GM21390 (cell line): Measurements from ENCODE around the gene WNT10A.

Source experiments
- ATAC-seq: cut with Tn5 transposase; IDR thresholded peaks from one replicate; pipeline ENCODE4 v1.9.1; 2021; ENCODE audit not compliant: unreplicated experiment

Gene WNT10A

DNA sequence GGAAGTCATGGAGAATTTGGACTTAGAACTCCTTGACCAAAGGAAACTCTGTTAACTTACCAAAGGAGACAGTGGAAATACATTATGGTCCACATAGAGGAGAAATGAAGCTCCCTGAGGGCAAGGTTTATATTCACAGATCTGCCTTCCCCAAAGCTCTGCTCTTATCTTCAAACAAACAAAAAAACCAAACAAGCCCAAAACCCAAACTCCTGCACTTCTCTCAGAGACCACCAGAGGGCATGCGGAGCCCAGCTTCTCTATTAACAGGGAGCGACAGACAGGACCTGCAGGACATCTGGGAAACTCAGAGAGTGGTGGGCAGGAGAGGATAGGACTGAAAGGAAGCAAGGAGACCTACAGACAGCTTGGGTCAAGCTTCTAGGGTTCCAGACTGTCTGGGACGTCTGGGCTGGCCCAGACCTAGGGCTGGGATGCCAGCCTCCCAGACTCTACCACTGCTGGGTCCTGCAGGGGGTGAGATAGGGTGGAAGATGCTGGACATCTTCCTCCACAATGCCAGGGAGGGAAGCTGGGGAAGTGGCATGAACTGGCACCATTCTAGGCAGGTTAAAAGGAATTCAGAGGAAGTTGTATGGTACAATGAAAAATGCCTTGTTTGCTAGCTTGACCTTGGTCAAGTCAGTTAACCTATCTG is 4.0 kb upstream of the WNT10A start:
- ATAC-seq = no peak

DNA sequence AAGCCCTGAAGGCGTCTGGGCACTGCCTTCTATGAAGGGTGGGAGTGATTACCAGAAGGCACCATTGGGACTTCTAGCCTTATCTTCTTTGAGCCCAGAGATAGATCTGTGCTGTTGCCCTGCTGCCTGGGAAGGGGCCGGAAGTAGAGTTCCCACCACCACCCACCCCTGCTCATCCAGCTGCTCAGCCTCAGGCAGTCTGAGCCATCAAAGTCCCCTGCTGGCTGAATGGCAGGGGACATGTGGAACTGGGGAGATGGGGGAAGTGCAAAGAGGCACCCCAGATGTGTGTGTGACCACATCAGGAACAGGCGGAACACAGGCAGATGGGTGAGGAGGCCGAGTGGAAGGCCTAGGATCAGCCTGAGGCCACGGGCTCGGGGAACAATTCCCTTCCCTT is 3.3 kb upstream of the WNT10A start:
- ATAC-seq = no peak

DNA sequence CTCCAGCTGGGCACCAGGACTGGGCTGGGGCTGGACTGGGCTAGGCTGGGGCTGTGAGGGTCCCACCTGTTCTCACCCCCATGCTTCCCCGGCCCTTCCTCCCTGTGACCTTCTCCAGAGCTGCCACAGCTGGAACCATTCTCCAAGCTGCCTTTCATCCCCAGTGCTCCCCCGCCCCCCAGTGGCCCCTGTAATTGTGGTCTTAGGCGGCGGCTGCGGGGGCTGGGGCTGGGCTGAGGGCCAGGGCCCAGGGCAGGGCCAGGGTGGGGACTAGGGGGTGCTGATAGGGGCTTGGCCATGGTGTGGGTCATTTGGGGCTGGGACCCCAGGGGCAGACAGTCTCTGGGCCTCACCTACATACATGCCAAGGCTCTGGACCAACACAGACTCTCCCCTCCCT is 2.8 kb upstream of the WNT10A start:
- no peak for ATAC-seq

DNA sequence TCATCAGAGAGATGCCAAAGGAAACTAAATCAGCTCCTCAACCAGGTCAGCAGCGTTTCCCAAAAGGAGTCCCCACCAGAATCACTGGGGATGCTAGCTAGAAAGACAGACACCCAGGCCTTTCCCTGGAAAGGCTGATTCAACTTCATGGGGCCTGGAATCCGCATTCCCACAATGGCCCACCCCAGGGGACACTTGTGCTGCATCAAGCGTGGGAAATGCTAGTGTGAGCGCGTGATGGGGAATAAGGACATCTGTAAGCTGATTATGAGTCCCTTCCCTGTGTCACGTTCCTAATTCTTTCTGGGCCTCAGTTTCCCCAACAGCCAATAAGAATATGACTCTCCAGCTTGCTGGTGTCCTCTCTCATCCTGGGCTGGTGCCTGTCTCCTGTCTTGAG is 2.2 kb upstream of the WNT10A start:
- ATAC-seq = no peak

DNA sequence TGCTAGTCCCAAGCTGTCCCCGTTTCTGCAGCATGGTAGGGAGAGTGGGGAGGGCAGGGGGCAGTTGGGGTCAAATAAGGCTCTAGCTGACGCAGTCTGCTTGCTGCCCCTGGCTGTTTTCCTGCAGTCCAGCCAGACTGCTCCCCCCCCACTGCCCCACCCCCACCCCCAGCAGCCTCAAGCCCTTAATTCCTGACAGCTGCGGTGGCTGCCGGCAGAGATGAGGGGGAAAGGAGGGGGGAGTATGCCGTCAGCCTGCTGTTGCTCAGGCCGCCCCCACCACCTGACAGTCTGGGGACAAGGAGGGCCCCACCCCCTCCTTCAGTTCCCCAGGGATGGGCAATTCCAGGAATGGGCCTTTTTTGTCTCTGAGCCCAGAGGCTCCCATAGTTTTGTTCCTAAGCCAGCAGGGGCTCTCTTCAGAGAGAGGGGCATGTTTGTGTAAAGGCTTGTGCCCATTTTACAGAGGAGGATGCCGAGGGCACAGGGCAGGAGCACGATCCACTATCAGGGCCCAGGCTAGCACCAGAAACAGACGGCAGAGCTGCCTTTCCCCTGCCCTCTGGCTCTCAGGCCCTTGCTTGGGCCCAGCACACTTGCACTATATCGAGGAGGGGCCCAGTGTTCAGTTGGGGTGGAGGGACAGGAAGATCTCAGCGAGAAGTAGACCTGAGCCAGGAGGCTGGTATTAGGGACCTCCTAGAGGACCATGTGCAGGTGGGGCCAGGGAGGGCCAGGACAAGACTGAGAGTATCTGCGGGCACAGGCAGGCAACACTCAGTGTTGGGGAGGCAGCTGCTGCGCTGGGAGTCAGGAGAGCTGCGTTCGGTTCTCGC is 1.5 kb upstream of the WNT10A start:
- ATAC-seq = no peak

DNA sequence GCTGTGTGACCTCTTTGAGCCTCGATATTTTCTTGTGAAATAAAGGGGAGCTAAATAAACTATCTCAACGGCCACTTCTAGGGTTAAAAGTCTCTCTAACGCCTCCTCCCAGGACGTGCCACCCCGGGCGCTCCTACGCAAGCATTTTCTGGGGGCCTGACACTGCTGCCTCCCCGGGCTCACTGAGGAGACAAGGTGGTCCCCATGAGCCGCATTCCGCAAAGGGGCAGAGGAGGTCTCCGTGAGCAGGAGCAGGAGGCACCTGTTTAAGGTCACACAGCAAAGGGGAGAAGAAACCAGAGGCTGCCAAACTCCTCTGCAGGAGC is 913 bp upstream of the WNT10A start:
- no peak for ATAC-seq

DNA sequence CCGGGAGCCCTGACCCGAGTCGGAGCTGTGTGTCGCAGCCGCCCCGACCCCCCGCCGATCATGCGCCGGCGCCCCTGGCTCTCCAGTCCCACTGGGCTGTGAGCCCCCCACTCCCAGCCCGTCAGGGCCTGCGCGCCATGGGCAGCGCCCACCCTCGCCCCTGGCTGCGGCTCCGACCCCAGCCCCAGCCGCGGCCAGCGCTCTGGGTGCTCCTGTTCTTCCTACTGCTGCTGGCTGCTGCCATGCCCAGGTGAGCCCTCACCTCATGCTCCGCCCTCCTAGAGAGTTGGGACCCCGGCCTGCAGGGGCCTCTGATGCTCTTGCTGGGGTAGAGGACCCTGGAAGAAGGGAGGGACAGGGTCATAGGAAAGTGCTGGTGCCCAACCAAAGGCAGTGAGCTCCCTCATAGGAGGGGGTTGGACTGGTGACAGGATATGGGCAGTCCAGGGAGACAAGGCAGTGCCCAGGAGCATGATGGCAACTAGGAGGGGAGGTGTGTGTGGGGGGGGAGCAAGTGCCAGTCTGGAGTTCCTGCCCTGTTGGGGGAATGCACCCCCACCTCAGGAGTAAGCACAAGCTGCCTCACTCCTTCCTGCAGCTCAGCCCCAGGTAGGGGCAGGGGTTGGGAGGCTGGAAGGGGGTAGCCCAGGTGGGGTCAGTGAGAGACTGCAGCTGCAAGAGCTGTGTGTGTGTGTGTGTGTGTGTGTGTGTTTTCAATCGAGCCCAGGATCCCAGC is 375 bp downstream of the WNT10A start:
- no peak for ATAC-seq

DNA sequence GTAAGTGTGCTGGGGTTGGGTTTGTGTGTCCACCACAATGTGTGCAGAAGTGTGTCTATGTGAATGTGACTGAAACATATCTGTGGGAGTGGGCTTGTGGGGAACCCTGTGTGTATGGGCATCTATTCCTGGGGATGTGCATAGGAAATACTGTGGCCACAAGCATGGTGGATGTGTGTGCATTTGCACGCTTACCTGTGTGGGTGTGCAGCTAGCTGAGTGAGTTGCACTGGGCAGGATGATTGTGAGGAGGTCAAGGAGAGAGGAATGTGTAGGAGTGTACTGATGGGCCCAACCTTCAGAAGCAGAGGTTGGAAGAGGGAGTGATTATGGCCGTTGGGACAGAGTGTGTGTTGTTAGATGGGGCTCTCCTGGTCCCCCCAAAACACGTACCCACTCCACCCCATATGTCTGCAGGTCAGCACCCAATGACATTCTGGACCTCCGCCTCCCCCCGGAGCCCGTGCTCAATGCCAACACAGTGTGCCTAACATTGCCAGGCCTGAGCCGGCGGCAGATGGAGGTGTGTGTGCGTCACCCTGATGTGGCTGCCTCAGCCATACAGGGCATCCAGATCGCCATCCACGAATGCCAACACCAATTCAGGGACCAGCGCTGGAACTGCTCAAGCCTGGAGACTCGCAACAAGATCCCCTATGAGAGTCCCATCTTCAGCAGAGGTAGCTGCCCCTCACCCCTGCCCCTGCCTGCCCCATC is 1.2 kb downstream of the WNT10A start:
- no peak for ATAC-seq

DNA sequence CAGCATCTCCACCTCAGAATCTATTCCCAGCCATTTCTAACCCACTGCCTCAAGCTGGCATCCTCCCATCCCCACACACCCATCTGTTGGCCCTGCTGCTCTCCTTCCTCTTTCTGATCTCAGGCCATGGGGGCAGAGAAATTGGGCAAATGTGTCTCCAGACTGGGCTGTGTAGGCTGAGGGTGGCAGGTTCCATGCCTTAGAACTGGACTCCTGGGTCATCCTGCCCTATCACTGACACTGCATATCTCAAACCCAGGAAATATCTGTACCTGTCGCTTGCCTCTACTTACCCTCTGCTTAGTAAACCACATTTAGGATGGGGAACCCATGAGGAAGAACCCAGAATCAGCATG is 1.8 kb downstream of the WNT10A start:
- ATAC-seq = no peak

DNA sequence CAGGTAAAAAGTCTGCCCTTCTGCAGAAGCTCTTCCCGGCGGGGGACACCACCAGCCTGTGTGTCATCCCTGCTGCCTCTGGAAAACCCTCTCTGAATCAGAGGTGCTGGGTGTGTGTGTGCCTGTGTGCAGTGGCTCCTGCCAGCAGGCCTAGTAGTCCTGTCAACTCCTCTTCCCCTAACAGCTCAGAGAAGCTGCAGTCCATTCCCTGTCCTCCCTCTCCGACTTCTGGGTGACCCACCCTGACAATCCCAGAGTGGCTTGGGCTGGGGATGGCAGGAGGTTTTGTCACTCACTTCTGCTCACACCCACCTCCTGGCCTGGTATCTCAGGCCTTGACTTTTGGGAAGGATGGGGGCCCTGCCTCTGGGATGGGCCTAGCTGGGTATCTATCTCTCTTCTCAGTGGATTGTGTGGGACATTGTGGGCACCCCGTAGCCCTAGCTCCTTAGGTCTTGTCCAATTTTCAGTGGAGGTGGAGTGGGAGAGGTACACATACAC is 2.3 kb downstream of the WNT10A start:
- ATAC-seq = no peak

DNA sequence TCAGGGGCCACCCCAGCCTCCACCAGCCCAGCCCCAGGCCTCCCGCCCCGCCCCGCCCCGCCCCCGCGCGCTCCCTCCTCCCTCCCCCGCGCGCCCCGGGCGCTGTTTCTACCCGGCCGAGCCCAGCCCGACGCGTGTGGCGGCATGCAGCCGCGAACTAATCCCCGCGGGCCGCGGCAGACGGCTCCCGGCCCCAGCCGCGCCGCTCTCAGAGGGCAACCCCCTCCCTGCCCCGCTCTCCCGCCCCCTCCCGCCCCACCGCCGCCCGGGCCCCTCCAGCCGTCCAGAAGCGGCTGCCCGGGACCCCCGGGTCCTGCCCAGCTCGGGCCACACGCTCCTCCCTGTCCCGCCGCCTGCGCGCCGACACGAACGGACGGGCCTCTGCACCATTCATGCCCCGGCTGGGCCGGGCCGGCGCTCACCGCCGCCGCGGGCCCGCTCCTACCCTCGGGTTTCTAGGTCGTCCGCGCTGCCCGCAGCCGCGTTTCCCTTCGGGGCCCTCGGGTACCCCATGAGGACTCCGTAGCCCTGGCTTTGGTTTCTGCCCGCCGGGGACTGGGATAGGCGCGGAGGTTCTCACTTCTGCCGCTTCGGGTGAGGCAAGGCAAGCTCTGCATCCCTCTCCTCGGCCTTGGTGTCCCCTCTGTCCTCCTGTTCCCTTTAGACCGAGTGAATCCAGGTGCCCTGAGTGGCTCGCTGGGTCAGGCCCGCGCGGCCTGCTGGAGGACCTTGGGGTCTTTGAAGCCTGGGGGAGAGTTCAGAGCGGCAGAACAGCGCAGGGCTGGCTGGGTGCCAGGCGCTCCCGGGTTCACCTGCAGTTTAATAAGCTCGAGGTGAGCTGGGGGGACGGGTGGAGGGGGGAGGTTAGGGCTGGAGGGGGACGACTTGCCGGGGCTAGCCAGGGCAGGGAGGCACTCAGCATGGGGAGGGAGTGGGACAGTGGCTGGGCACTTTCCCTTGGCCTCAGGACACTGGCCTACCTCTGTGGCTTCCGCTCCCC is 3.1 kb downstream of the WNT10A start:
- no peak for ATAC-seq

DNA sequence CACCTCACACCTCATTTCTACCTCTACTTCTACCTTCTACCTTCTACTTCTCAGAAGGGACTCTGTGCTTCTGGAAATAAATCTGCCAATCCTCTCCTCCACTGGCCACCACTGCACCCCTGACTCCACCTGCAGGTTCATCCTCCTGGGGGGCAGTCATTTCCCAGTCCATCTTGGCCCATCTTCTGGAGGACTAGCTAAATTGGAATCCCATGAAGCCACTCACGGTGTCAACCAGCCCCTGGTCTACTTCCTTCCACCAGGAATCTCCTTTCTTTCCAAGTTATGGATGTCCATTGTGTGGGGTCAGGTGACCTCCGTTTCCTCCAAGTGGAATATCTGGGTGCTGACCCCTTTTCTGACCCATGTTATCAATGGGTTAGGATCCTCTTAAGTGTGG is 3.9 kb downstream of the WNT10A start:
- no peak for ATAC-seq

DNA sequence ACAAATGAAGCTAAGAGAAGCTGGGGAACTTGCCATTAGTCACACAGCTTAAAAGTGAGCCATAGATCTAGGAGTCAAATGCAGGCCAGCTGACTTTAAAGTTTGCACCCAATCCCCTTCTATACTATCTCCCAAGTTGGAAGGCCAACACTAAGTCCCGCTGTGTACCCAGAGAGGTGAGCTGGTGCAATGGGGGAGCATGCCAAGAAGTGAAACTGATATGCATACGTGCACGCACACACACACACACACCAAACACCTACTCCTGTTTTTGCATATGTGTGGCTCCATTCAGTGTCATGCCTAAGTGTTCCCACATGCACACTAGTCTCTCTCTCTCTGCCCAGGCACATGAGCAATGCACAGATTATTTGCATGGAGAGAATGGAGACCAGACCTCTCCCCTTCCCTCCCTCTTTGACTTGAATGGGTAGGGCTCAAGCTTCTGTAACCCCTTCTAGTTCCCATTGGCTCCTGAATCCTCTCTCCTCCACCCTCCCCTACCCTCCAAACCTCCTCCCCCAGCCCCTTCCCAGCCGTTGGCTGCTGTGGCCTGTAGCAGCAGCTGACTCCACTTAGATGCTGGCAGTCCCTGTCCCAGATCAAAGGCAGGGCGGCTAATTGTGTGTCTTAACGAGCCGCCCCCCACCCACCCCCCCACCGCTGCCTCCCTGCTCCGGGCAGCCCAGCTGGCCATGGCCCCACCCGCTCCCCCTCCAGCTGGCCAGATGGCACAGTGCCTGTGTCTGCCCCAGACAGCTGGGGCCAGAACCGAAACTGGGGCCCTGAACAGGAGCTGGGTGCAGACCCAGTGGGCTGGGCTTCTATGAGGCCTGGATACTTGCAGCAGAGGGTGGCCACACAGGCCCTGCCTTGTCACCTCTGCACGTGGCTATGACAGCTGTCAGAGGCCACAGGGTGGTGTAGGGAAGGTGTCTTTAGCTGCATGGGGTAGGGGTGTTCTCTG is 5.6 kb downstream of the WNT10A start:
- peak; percentile 74 for ATAC-seq

DNA sequence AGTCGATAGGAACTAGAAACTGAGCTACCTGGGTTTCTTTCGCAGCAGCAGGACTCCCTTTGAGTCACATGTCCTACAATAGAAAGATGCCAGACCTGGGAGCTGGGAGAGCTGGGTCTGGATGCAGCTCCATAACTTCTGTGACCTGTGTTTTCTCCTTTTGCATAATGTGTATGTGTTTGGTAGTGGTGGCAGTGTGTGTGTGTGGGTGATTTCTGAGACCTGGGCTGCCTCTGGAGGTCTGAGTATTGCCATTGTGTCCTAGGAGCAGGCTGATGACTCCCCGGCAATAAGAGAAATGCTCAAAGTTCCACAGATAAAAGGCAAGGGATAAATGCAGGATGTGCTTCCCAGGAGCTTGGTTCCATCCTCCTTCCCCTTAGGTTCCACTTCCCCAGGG is 6.4 kb downstream of the WNT10A start:
- no peak for ATAC-seq

DNA sequence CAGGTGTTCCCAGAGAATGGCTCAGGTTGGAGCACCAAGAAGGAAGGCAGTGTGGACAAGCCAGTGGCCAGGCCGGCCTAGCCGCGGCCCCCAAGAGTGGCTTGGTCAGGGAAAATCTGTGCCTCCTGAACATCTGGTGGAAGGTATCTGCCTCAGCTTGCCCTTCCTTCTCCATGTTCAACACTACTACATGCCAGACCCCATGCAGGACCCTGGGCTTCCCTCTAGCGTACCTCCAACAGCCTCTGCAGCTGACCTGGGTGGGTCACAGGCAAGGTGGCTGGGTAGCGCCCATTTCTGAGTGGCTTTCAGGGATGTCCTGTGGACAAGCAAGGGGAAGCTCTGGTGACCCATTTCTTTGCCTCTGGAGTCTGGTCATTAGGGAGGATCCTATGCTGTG is 7.7 kb downstream of the WNT10A start:
- no peak for ATAC-seq

DNA sequence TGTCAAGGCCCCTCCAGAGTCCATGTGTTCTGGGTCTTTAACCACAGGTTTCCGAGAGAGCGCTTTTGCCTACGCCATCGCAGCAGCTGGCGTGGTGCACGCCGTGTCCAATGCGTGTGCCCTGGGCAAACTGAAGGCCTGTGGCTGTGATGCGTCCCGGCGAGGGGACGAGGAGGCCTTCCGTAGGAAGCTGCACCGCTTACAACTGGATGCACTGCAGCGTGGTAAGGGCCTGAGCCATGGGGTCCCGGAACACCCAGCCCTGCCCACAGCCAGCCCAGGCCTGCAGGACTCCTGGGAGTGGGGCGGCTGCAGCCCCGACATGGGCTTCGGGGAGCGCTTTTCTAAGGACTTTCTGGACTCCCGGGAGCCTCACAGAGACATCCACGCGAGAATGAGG is 9.3 kb downstream of the WNT10A start:
- no peak for ATAC-seq

DNA sequence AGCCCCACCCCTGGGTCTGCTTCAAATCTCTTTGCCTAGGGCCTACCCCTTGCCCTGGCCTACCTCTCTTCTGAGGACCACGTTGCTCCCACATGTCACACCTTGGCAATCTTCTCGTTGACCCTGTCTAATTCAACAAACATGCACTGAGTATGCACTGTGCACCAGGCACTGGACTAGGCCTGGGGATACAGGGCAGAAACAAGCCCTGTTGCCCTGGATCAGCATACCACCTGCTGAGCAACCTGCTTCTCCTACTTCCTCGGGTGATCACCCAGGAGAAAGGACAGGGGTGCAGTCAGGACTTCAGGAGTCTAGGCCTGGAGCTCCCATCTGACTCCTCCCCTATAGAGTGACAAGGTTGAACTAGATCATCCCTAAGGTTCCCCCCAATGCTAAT is 9.7 kb downstream of the WNT10A start:
- ATAC-seq = no peak

DNA sequence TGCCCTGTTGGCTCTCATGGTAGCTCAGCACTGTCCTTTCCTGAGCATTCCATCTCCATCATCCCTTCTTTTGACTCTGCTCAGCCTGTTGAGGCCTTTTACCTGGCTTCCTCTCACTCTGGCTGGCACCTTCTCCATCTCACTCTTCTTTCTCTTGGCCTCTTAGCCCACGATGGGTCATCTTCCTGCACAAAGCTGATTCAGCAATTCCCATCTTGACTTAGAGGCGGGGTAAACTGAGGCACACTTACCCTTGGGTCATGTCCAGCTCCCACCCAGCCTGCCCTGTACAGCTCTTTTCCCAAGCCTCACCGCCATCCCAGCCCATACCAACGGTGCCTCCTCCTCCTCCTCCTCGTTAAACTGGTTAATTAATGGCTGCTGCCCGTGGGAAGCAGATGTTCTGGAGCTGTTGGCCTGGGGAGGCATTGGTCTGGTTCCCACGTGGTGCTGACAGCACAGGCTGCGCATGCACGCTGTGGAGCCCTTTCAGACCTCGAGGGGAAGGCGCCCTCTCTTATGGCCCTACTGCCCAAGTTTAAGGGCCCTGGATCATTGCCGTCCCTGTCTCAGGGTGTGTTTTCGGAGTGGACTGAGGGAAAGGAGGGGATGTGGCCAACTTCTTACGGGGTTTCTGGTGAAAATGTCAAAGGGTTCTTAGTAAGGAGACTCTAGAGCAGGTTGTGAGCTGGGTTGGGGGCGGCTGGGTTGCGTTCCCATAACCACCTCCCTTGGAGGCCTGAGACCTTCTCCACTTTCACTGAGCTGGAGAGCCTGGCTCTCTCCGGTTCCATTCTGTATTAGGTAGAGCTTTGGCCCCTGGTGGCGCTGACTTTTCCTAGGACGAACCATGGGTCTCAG is 10.9 kb downstream of the WNT10A start:
- no peak for ATAC-seq
